ENCODE results near the gene TMEM163.

The TMEM163 gene

DNA sequence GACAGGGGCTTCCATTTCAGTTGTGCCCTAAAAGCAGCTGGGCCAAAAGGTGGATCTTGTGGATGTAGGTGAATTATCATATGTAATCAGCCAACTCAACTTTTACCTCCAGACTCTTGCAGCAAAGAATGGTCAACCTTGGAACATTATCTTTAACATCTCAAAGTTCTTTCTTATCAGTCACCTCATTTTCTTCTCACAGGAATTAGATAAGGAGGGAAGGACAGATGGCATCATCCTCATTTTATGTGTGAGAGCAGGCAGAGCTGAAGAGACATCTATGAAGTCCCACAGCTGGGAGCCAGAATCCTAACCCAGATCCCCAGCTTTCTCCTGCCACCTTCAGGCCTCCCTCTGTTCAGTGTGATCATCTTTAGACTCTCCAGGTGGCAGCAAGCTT is 282.9 kb downstream of the TMEM163 start:
- TF ChIP-seq, protein P1, sequence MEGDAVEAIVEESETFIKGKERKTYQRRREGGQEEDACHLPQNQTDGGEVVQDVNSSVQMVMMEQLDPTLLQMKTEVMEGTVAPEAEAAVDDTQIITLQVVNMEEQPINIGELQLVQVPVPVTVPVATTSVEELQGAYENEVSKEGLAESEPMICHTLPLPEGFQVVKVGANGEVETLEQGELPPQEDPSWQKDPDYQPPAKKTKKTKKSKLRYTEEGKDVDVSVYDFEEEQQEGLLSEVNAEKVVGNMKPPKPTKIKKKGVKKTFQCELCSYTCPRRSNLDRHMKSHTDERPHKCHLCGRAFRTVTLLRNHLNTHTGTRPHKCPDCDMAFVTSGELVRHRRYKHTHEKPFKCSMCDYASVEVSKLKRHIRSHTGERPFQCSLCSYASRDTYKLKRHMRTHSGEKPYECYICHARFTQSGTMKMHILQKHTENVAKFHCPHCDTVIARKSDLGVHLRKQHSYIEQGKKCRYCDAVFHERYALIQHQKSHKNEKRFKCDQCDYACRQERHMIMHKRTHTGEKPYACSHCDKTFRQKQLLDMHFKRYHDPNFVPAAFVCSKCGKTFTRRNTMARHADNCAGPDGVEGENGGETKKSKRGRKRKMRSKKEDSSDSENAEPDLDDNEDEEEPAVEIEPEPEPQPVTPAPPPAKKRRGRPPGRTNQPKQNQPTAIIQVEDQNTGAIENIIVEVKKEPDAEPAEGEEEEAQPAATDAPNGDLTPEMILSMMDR (IDR thresholded peaks at IDR 0.05; ENCODE audit: low read depth, low read length, missing control alignments) = no peak
- no peak for DNase-seq (ENCODE audit: low read depth)
- no peak overlapping the region for H3K4me3 ChIP-seq (ENCODE audit: low read depth, low read length)

DNA sequence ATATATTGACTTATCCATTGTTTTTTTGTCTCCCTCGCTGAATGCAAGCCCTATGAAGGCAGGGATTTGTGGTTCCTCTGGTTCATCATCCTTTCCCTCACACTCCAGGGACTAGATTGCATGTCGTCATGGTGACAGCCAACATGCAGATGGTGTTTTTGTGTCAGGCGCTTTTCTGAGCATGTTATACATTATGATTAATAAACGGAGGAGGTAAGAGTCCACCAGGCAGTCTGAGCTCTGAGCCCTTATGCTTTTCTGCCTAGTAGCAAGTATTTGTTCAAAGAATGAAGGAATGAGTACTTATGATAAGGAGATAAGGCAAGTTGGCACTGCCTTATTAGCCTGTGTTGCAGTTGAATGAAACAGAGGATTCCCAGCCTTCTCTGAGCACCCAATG is 283.3 kb downstream of the TMEM163 start:
- TF ChIP-seq, protein P1 (IDR thresholded peaks at IDR 0.05; ENCODE audit: low read depth, low read length, missing control alignments) = no peak
- no peak overlapping the region for H3K4me3 ChIP-seq (ENCODE audit: low read depth, low read length)
- DNase-seq (ENCODE audit: low read depth) = no peak

DNA sequence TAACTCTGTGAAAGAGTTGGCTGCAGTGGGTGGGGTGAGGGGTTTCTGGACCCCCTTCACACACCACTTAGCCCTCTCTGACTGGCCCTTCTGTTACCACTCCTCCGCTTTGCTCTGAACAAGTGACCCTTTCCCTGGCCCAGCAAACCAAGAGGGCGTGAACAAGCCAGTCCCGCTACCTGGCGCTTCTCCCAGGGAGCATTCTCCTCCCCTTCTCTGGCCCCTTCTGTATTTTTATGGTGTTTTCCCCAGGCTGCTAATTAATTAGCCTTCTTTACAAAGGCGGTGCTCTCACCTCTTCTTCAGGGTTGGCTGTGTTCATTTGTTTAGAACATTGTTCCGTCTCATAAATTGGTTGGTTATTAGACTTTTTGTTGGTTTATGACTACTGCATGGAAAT is 284.8 kb downstream of the TMEM163 start:
- H3K4me3 ChIP-seq (ENCODE audit: low read depth, low read length) = no peak overlapping the region
- DNase-seq (ENCODE audit: low read depth) = no peak
- TF ChIP-seq, protein P1 (IDR thresholded peaks at IDR 0.05; ENCODE audit: low read depth, low read length, missing control alignments) = no peak

DNA sequence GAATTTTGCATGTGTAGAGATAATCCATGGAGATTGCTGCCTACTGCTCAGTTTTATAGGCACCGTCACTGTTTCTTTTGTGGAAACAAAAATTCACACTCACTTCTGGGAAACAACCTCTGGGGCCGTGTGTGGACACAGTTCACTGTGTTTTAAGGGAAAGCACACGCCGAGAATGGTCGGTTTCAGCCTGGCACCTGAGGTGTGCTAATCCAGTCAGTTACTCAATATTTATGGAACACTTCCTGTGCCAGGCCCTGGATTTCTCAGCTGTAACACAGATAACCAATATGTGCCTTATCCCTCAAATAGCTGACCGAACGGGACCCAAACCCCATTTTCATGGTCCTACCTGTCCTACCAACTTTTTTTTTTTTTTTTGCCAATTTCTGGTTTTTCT is 285.3 kb downstream of the TMEM163 start:
- TF ChIP-seq, protein P1 (IDR thresholded peaks at IDR 0.05; ENCODE audit: low read depth, low read length, missing control alignments) = no peak
- DNase-seq (ENCODE audit: low read depth) = no peak

DNA sequence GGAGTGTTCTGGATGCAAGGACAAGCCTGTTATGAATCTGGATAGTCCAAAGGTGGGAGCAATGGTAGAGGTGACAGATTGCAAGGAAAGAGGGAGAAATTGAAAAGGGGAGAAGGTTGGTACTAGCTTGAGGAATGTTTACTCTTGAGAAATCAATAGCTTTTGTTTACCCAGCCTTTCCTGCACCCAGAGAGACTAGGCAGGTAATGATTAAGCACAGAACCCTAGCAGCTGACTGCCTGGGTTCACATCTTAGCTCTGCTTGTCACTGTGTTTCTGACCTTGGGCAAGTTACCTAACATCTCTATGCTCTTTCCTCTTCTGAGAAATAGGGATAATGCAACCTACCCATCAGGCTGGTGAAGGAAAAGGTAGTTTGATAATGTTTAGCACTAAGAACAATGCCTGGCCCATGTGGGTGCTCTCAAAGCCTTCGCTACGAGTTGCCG is 286.3 kb downstream of the TMEM163 start:
- no peak overlapping the region for H3K4me3 ChIP-seq (ENCODE audit: low read depth, low read length)
- no peak for DNase-seq (ENCODE audit: low read depth)
- TF ChIP-seq, protein P1 (IDR thresholded peaks at IDR 0.05; ENCODE audit: low read depth, low read length, missing control alignments) = no peak

More for the DNA sequence above, 285.3 kb downstream of the TMEM163 start:
- no peak overlapping the region for H3K4me3 ChIP-seq (ENCODE audit: low read depth, low read length)

DNA sequence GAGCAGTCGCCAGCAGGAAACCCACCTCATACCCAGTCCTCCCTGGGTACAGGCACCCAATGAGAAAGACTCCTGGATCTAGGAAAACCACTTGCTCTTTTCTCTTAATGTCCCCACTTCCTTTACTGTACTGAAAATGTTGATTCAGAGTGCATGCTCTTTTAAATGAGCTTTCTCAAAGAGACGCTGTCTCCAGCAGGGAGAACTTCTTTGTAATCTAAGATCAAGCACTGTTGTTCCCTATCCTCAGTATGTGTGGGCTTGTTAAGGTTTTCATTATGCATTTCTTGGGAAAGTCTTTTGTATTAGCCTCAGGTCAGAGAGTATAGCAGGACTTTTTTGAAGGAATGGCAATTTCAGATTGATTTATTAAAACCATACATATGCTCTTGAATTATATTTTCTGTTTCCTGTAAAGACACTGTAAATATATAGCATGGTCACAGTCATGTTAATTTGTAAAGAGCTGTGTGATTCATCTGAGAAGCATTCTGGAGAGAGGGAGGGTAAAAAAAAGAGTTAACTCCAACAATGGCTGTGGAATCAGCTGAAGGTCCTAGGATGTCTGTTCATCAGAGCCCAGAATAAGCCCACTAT is 286.9 kb downstream of the TMEM163 start:
- H3K4me3 ChIP-seq (ENCODE audit: low read depth, low read length) = no peak overlapping the region
- no peak for DNase-seq (ENCODE audit: low read depth)
- TF ChIP-seq, protein P1 (IDR thresholded peaks at IDR 0.05; ENCODE audit: low read depth, low read length, missing control alignments) = no peak

DNA sequence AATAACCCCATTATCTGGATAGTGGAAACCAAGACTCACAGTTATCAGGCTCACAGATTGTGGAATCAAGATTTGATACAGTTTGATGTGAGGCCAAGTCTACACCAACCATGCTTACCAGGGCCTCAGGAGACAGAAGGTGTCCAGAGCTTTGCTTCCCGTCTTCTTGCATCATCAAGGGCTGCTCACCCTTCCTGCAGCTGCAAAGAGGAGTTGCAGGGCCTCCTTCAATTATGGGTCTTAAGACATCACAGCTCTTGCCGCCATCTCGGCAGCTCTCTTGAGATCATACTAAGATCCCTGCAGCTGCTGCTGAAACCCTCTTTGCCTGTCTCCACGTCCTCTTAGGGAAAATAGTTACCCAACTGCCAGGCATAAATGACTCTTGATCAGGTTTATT is 288.9 kb downstream of the TMEM163 start:
- TF ChIP-seq, protein P1 (IDR thresholded peaks at IDR 0.05; ENCODE audit: low read depth, low read length, missing control alignments) = no peak
- DNase-seq (ENCODE audit: low read depth) = no peak
- no peak overlapping the region for H3K4me3 ChIP-seq (ENCODE audit: low read depth, low read length)

Measured in GM12864 (cell line).